MCF 10A (cell line): ENCODE measurements around the gene SLC12A5. TPM values are rescaled to one million over a fixed set of nuclear protein-coding genes. Genes with fewer than 3 reads are reported as not detected.

Source experiments
- BruUV-seq: library from RNA; stranded (reverse); fragments of 400-500 nt; replicated peaks from 2 replicates; lab custom pipeline; 2021; lab: Mats Ljungman, UMichigan
- CTCF ChIA-PET: fragments of 300-600 bp; sonication (Branson Sonifier 250); formaldehyde crosslinking; extraction: SDS; loops from one replicate; lab custom pipeline; 2021; ENCODE audit warnings: antibody characterized with exemption, inconsistent platforms; lab: Yijun Ruan, JAX
- POLR2A ChIA-PET: fragments of 300-600, 350-650 bp; sonication (Branson Sonifier 250); formaldehyde crosslinking; extraction: SDS; loops from one replicate; lab custom pipeline; 2020; ENCODE audit warnings: antibody characterized with exemption, inconsistent platforms; lab: Yijun Ruan, JAX
- DNase-seq: peaks from one replicate; pipeline ENCODE4 v3.0.0-alpha.2; 2018; ENCODE audit not compliant: unreplicated experiment
- H3K27ac Mint-ChIP-seq: one replicate; pipeline ENCODE4 v1.8.0; 2022; ENCODE audit warnings: mild to moderate bottlenecking, low read depth, mixed read lengths; ENCODE audit not compliant: unreplicated experiment
- H3K27me3 Mint-ChIP-seq: one replicate; pipeline ENCODE4 v1.8.0; 2022; ENCODE audit warnings: mixed read lengths; ENCODE audit not compliant: insufficient read depth, unreplicated experiment
- H3K36me3 Mint-ChIP-seq: one replicate; pipeline ENCODE4 v1.8.0; 2022; ENCODE audit warnings: mild to moderate bottlenecking, moderate library complexity, mixed read lengths; ENCODE audit not compliant: insufficient read depth, unreplicated experiment
- H3K4me1 Mint-ChIP-seq: one replicate; pipeline ENCODE4 v1.8.0; 2022; ENCODE audit warnings: mixed read lengths; ENCODE audit not compliant: insufficient read depth, unreplicated experiment
- H3K4me3 Mint-ChIP-seq: one replicate; pipeline ENCODE4 v1.8.0; 2022; ENCODE audit warnings: mild to moderate bottlenecking, moderate library complexity, mixed read lengths; ENCODE audit not compliant: unreplicated experiment
- H3K9me3 Mint-ChIP-seq: one replicate; pipeline ENCODE4 v1.8.0; 2022; ENCODE audit warnings: mixed read lengths; ENCODE audit not compliant: unreplicated experiment
- intact Hi-C: fragments of 100-400 bp; cut with micrococcal nuclease; formaldehyde crosslinking; loops from 2 replicates; pipeline ENCODE4 v1.14.1; 2022
- total RNA-seq: library from RNA; stranded (reverse); gene quantifications from 2 replicates; pipeline ENCODE4 v1.2.3, GENCODE V29; 2022
- TF ChIP-seq, protein P1 (sequence below): fragments of 200-600 bp; IDR thresholded peaks from one replicate; pipeline ENCODE4 v1.8.0; 2022; ENCODE audit warnings: antibody characterized with exemption, mild to moderate bottlenecking; ENCODE audit not compliant: unreplicated experiment

The SLC12A5 gene
- total RNA-seq, 1 experiment from 2014 or later, result 0.75 TPM

DNA sequence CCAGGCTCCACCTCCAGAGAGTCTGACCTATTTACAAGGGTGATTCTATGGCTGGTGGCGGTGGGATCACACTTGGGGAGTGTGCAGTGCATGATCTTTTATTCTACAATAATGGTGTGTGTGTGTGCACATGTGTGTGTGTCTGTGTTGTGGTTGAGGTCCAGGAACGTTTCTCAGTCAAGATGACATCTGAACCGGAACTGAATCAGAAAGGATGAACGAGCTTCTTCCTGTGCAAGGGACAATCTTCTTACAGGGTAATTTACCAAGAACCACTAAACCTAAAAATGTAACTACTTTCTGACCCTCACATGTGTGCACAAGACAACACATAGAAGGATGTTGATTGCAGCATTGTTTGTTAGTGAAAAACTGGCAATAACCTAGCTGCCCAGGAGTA is 11.7 kb upstream of the SLC12A5 start:
- Mint-ChIP-seq H3K4me3 (no peak overlapping the region), H3K9me3 (no peaks in the 10 kb centered on the region), H3K27me3 (peaks cover 28% of the 10 kb centered on the region), H3K36me3 (no peaks in the 10 kb centered on the region), H3K27ac (no peak overlapping the region), H3K4me1 (peaks cover 6% of the 10 kb centered on the region)
- no peak for DNase-seq
- CTCF ChIA-PET, result interaction anchor here (0.7 to 1.7 kb wide), 6 partner anchors 30 to 332 kb away, joined by 3 to 8 read pairs (median 5); no protein-coding TSS in a partner anchor
- BruUV-seq, result no TSS peak
- POLR2A ChIA-PET, result no interaction called here
- intact Hi-C loops, result no loop called here
- TF ChIP-seq, protein P1, sequence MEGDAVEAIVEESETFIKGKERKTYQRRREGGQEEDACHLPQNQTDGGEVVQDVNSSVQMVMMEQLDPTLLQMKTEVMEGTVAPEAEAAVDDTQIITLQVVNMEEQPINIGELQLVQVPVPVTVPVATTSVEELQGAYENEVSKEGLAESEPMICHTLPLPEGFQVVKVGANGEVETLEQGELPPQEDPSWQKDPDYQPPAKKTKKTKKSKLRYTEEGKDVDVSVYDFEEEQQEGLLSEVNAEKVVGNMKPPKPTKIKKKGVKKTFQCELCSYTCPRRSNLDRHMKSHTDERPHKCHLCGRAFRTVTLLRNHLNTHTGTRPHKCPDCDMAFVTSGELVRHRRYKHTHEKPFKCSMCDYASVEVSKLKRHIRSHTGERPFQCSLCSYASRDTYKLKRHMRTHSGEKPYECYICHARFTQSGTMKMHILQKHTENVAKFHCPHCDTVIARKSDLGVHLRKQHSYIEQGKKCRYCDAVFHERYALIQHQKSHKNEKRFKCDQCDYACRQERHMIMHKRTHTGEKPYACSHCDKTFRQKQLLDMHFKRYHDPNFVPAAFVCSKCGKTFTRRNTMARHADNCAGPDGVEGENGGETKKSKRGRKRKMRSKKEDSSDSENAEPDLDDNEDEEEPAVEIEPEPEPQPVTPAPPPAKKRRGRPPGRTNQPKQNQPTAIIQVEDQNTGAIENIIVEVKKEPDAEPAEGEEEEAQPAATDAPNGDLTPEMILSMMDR, result no peak

DNA sequence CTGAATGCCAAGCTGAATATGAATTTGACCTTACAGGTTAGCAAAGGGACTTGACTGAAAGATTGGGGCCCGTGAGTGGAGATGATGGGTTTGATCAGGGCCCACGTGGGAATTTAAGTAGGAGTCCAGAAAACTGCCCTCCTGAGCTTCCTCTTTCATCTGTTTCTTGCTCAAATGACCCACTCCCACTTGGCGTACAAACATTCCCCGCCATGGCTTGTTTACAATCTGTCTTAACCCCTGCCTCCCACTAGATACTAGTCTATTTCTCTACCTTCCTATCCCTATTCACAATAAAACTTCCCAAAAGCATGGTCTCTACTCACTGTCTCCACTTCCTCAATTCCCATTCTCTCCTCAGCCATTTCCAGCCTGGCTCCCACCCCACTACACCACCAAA is 10.9 kb upstream of the SLC12A5 start:
- ChIA-PET CTCF (interaction anchor here (0.6 to 1.7 kb wide), 7 partner anchors 10 to 1300 kb away, joined by 3 to 8 read pairs (median 5); partner anchors contain the start of gene MMP9), POLR2A (no interaction called here)
- H3K4me3 Mint-ChIP-seq, result no peak overlapping the region
- intact Hi-C loops, result no loop called here
- no peak overlapping the region for H3K27ac Mint-ChIP-seq
- BruUV-seq, result no TSS peak
- TF ChIP-seq, protein P1, result no peak
- peaks cover 31% of the 10 kb centered on the region for H3K27me3 Mint-ChIP-seq
- H3K36me3 Mint-ChIP-seq, result no peaks in the 10 kb centered on the region
- peaks cover 6% of the 10 kb centered on the region for H3K4me1 Mint-ChIP-seq
- DNase-seq, result no peak
- H3K9me3 Mint-ChIP-seq, result no peaks in the 10 kb centered on the region

DNA sequence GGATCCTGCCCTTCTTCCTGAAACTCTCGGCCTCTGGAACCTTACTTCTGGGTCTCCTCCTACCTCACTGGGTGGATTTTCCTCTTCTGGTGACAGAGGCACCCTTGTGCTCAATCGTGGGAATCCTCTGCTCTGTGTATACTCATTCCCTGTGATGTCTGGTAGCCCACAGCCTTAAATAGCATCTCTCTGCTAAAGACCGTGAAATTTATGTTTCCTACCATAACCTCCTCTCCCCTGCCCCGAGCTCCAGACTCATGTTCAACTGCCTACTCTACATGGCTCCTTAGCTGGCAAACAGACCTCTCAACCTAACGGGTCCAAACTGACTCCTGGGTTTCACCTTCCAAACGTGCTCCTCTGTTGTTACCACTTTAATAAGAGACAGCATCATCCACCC is 10.4 kb upstream of the SLC12A5 start:
- no TSS peak for BruUV-seq

DNA sequence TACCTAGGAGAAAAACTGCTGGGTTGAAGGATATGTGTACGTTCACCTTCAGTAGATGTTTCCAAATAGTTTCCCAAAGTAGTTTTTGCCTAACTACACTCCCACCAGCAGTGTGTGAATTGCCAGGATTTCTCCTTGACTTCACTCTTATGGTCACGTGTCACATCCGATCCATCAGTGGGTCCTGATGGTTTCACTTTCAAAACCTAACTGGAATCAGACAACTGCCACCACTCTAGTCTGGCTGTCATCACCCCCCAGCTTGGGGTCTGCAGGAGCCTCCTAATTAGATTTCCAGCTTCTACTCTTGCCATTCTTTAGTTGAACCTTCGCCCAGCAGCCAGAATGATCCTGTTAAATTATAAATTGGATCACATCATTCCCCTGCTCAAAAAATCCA is 8.5 kb upstream of the SLC12A5 start:
- ChIA-PET POLR2A (interaction anchor here (0.6 to 0.7 kb wide), 2 partner anchors 55 to 64 kb away, joined by 3 to 4 read pairs; no protein-coding TSS in a partner anchor), CTCF (interaction anchor here (0.7 to 1.3 kb wide), 3 partner anchors 9 to 402 kb away, joined by 3 read pairs; partner anchors contain the start of gene SLC12A5)
- TF ChIP-seq, protein P1, result no peak
- H3K36me3 Mint-ChIP-seq, result no peaks in the 10 kb centered on the region
- DNase-seq, result no peak
- peaks cover 12% of the 10 kb centered on the region for H3K4me1 Mint-ChIP-seq
- no peaks in the 10 kb centered on the region for H3K9me3 Mint-ChIP-seq
- peaks cover 56% of the 10 kb centered on the region for H3K27me3 Mint-ChIP-seq
- H3K27ac Mint-ChIP-seq, result no peak overlapping the region
- H3K4me3 Mint-ChIP-seq, result no peak overlapping the region
- intact Hi-C loops, result loop anchor here (10.0 kb wide), 1 partner anchor 304 kb away; no protein-coding TSS in a partner anchor
- BruUV-seq, result no TSS peak

More for the DNA sequence above, 10.4 kb upstream of the SLC12A5 start:
- H3K36me3 Mint-ChIP-seq, result no peaks in the 10 kb centered on the region
- POLR2A ChIA-PET, result no interaction called here
- no peak overlapping the region for H3K27ac Mint-ChIP-seq
- H3K27me3 Mint-ChIP-seq, result peaks cover 36% of the 10 kb centered on the region
- H3K4me3 Mint-ChIP-seq, result no peak overlapping the region
- peaks cover 11% of the 10 kb centered on the region for H3K4me1 Mint-ChIP-seq
- intact Hi-C loops, result no loop called here
- TF ChIP-seq, protein P1, result no peak
- H3K9me3 Mint-ChIP-seq, result no peaks in the 10 kb centered on the region
- no peak for DNase-seq
- CTCF ChIA-PET, result interaction anchor here (0.6 to 1.7 kb wide), 6 partner anchors 10 to 1301 kb away, joined by 3 to 8 read pairs (median 4); partner anchors contain the start of gene MMP9
